ENCODE results near the gene CHI3L1.

CHI3L1 gene

DNA sequence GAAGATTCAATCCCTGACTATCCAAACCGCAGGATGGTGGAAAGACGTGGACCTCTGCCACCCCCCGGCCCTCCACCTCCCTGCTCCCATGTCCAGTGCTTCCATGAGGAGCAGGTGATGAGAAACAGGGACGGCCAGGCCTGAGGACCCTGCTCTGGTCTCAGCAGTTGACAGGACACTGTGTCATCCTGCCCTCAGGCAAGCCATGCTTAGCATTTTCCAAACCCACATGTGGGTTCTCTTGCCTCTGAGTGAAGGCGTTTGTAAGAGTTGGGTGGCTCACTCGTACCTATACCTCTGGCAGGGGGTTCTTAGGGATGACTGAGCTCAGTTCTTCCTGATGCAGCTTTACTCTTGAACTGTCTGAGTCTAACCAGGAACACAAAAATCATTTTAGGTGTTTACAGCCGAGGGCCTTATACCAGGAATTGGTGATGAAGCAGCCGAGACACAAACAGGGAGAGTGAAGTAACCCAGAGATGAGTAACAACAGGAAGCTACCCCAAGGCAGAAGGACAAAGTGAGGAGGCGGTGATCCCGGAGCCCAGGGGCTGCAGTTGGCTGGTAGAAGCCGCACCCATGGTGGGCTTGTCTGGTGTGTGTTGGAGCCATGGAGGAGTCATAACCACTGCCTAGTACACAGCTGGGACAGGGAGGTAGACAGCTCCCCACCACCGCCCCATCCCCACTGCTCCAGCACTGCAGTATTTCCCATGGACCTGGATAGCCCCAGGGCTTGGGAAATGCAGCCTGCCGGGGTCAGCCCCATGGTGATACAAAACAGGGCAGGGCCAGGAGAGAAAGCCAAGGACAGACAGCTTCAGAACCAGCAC lies 32.3 kb downstream of the CHI3L1 start:
- no peaks in the 10 kb centered on the region for H3K79me2 ChIP-seq (ENCODE audit: insufficient read depth, low read length)
- no peak overlapping the region for H3K4me3 ChIP-seq (ENCODE audit: low read depth in 1 of 2, low read length in 2 of 2)
- no peaks in the 10 kb centered on the region for H3K4me1 ChIP-seq (ENCODE audit: insufficient read depth, low read length)
- no peaks in the 10 kb centered on the region for H3K36me3 ChIP-seq (ENCODE audit: insufficient read depth, low read length)
- no peaks in the 10 kb centered on the region; the same call in 1 of the 2 replicates for H4K20me1 ChIP-seq (ENCODE audit: insufficient read depth, low read length)
- H2AFZ ChIP-seq (ENCODE audit: low read depth, low read length): no peak overlapping the region
- no peak overlapping the region for H3K9ac ChIP-seq (ENCODE audit: low read depth, low read length)
- no peak for ATAC-seq (ENCODE audit: insufficient read depth, low read depth)
- H3K27me3 ChIP-seq (ENCODE audit: insufficient read depth, low read length, poor library complexity): peaks cover 31% of the 10 kb centered on the region
- no peak for TF ChIP-seq EZH2 (IDR thresholded peaks at IDR 0.05; ENCODE audit: borderline replicate concordance, low read depth, low read length, severe bottlenecking)
- TF ChIP-seq, protein P1, sequence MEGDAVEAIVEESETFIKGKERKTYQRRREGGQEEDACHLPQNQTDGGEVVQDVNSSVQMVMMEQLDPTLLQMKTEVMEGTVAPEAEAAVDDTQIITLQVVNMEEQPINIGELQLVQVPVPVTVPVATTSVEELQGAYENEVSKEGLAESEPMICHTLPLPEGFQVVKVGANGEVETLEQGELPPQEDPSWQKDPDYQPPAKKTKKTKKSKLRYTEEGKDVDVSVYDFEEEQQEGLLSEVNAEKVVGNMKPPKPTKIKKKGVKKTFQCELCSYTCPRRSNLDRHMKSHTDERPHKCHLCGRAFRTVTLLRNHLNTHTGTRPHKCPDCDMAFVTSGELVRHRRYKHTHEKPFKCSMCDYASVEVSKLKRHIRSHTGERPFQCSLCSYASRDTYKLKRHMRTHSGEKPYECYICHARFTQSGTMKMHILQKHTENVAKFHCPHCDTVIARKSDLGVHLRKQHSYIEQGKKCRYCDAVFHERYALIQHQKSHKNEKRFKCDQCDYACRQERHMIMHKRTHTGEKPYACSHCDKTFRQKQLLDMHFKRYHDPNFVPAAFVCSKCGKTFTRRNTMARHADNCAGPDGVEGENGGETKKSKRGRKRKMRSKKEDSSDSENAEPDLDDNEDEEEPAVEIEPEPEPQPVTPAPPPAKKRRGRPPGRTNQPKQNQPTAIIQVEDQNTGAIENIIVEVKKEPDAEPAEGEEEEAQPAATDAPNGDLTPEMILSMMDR (IDR thresholded peaks at IDR 0.05; ENCODE audit: borderline replicate concordance, extremely low read depth, low read length, poor library complexity, severe bottlenecking): no peak
- DNase-seq: no peak
- no peaks in the 10 kb centered on the region for H3K9me3 ChIP-seq (ENCODE audit: insufficient read depth, low read length, severe bottlenecking)
- H3K4me2 ChIP-seq (ENCODE audit: insufficient read depth, low read length): no peak overlapping the region
- H3K27ac ChIP-seq (ENCODE audit: low read length): no peak overlapping the region

DNA sequence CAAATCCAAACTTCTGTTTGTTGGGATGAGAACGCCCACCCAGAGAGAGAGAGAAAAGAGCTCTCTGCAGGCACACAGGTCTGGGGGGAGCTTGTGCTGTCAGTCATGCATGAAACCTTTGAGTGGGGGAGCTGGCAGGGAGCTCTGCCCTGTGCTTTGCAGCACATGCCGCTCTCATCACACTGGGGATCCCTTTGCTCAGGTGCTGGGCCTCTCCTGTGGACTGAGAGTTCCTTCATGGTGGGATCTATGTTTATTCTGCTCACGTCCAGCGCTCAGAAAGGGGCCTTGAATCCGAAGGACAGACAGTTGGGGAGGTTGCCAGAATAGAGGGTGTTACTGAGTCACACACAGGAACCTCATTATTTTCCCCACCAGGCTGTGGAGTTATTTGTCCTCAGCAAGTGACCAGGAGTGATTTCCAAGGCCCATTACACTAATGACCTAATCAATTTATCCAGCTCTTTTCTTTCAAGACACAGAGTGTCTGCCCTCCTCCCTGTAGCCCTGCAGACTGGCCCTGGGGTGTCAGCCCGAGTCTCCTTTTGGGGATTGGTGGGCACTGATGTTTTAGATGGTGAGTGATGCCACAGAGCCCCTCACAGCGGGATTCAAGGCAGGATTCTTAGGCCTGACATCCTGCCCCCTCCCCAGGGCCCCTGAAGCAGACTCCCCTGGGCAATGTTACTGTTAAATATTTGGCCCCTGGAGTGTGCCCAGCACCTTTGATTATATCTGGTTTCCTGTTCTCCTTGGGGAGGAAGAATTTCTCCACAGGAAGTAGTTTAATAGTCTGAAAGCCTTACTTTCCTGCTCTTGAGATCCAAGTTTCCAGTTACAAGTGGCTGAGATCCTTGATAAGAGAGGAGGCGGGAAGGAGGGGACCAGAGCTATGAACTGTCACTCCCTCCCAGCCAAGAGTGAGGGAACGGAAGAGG lies 33.2 kb downstream of the CHI3L1 start:
- H2AFZ ChIP-seq (ENCODE audit: low read depth, low read length): no peak overlapping the region
- DNase-seq: no peak
- TF ChIP-seq EZH2 (IDR thresholded peaks at IDR 0.05; ENCODE audit: borderline replicate concordance, low read depth, low read length, severe bottlenecking): no peak
- TF ChIP-seq, protein P1 (IDR thresholded peaks at IDR 0.05; ENCODE audit: borderline replicate concordance, extremely low read depth, low read length, poor library complexity, severe bottlenecking): no peak
- H4K20me1 ChIP-seq (ENCODE audit: insufficient read depth, low read length): no peaks in the 10 kb centered on the region; the same call in 1 of the 2 replicates
- H3K27me3 ChIP-seq (ENCODE audit: insufficient read depth, low read length, poor library complexity): peaks cover 31% of the 10 kb centered on the region
- no peak overlapping the region for H3K27ac ChIP-seq (ENCODE audit: low read length)
- no peaks in the 10 kb centered on the region for H3K4me1 ChIP-seq (ENCODE audit: insufficient read depth, low read length)
- no peak overlapping the region for H3K9ac ChIP-seq (ENCODE audit: low read depth, low read length)
- no peak for ATAC-seq (ENCODE audit: insufficient read depth, low read depth)
- H3K4me3 ChIP-seq (ENCODE audit: low read depth in 1 of 2, low read length in 2 of 2): no peak overlapping the region
- H3K79me2 ChIP-seq (ENCODE audit: insufficient read depth, low read length): no peaks in the 10 kb centered on the region
- no peaks in the 10 kb centered on the region for H3K9me3 ChIP-seq (ENCODE audit: insufficient read depth, low read length, severe bottlenecking)
- no peaks in the 10 kb centered on the region for H3K36me3 ChIP-seq (ENCODE audit: insufficient read depth, low read length)
- no peak overlapping the region for H3K4me2 ChIP-seq (ENCODE audit: insufficient read depth, low read length)

DNA sequence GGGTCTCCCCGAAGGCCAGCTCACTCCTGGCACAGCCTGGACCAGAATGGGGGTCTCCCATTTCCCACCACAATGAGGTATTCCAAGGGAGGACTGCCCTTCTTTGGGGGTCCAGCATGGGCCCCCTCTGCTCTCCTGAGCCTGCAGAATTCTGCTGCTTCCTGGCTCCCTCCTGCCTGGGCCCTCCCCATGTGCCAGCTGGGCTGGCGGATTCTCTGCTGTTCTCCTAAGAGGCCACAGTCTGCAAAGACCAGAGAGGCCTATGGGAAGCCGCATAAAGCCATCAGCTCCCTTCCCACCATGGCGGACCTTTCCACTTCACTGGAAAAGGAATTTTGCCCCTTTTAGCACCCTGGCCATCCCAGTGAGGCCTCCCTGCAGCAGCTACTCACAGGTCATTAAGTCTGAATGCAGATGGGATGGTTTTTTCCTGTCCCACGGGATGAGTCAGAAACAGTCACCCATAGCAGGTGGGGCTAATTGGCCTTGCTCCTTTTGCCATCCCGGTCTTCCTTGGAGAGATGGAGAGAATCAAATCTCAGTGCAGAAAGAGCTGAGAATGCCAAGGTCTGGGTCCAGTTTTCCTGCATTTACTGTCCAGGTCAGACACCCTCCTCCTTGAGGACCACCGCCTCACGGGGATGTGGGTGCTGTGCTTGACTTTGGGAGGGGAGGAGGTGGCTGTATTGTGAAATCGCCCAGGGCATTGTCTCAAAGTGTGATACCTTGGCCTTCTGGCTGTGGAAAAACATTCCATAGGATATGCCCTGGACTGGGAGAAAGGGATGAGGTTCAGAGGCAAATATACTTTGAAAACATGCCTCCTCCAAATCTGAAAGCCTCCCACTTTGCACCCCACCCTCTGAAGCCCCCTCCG lies 34.1 kb downstream of the CHI3L1 start:
- TF ChIP-seq, protein P1 (IDR thresholded peaks at IDR 0.05; ENCODE audit: borderline replicate concordance, extremely low read depth, low read length, poor library complexity, severe bottlenecking): no peak
- TF ChIP-seq EZH2 (IDR thresholded peaks at IDR 0.05; ENCODE audit: borderline replicate concordance, low read depth, low read length, severe bottlenecking): no peak
- Histone ChIP-seq H3K4me2 (ENCODE audit: insufficient read depth, low read length) (no peak overlapping the region), H2AFZ (ENCODE audit: low read depth, low read length) (no peak overlapping the region), H3K9ac (ENCODE audit: low read depth, low read length) (no peak overlapping the region), H3K9me3 (ENCODE audit: insufficient read depth, low read length, severe bottlenecking) (no peaks in the 10 kb centered on the region), H3K4me3 (ENCODE audit: low read depth in 1 of 2, low read length in 2 of 2) (no peak overlapping the region), H4K20me1 (ENCODE audit: insufficient read depth, low read length) (no peaks in the 10 kb centered on the region; the same call in 1 of the 2 replicates), H3K27me3 (ENCODE audit: insufficient read depth, low read length, poor library complexity) (peaks cover 29% of the 10 kb centered on the region), H3K27ac (ENCODE audit: low read length) (no peak overlapping the region), H3K4me1 (ENCODE audit: insufficient read depth, low read length) (no peaks in the 10 kb centered on the region), H3K79me2 (ENCODE audit: insufficient read depth, low read length) (no peaks in the 10 kb centered on the region), H3K36me3 (ENCODE audit: insufficient read depth, low read length) (no peaks in the 10 kb centered on the region)
- no peak for DNase-seq
- ATAC-seq (ENCODE audit: insufficient read depth, low read depth): no peak

Measured in DND-41 (cell line).